ENCODE results near the gene FAM171A1.
"Not testable (repeated sequence)": the region's sequence is repeated elsewhere in the genome, so short reads cannot be mapped to it uniquely, and the experiment has no call there.

FAM171A1 gene

GRCh38 chr10:15293862-15294842 is 76.9 kb downstream of the FAM171A1 start:
- no peak for DNase-seq (ENCODE audit: low read depth in 2 of 3, low spot score in 2 of 3)

- no peak for DNase-seq (ENCODE audit: low read depth in 2 of 3, low spot score in 2 of 3)
These were observed 80.4 kb downstream of the FAM171A1 start for GRCh38 chr10:15290671-15291070.

- no peak for DNase-seq (ENCODE audit: low read depth in 2 of 3, low spot score in 2 of 3)
These were observed 80.9 kb downstream of the FAM171A1 start for GRCh38 chr10:15290150-15290549.

- no peak for DNase-seq (ENCODE audit: low read depth in 2 of 3, low spot score in 2 of 3)
These were observed 90.1 kb downstream of the FAM171A1 start for GRCh38 chr10:15280974-15281373.

GRCh38 chr10:15280462-15280861 is 90.6 kb downstream of the FAM171A1 start:
- DNase-seq (ENCODE audit: low read depth in 2 of 3, low spot score in 2 of 3): no peak

GRCh38 chr10:15279236-15279635 is 91.9 kb downstream of the FAM171A1 start:
- DNase-seq (ENCODE audit: low read depth in 2 of 3, low spot score in 2 of 3): no peak

- no peak for DNase-seq (ENCODE audit: low read depth in 2 of 3, low spot score in 2 of 3)
These were observed 92.3 kb downstream of the FAM171A1 start for GRCh38 chr10:15278786-15279185.

GRCh38 chr10:15276039-15276438 is 95.0 kb downstream of the FAM171A1 start:
- DNase-seq (ENCODE audit: low read depth in 2 of 3, low spot score in 2 of 3): not testable (repeated sequence)

- not testable (repeated sequence) for DNase-seq (ENCODE audit: low read depth in 2 of 3, low spot score in 2 of 3)
These were observed 101.3 kb downstream of the FAM171A1 start for GRCh38 chr10:15269838-15270237.

- DNase-seq (ENCODE audit: low read depth in 2 of 3, low spot score in 2 of 3): no peak
These were observed 103.6 kb downstream of the FAM171A1 start for GRCh38 chr10:15267496-15267895.

- no peak for DNase-seq (ENCODE audit: low read depth in 2 of 3, low spot score in 2 of 3)
These were observed 105.0 kb downstream of the FAM171A1 start for GRCh38 chr10:15266117-15266516.

- no peak for DNase-seq (ENCODE audit: low read depth in 2 of 3, low spot score in 2 of 3)
These were observed 105.5 kb downstream of the FAM171A1 start for GRCh38 chr10:15265558-15265957.

GRCh38 chr10:15265056-15265455 is 106.0 kb downstream of the FAM171A1 start:
- DNase-seq (ENCODE audit: low read depth in 2 of 3, low spot score in 2 of 3): no peak

- no peak for DNase-seq (ENCODE audit: low read depth in 2 of 3, low spot score in 2 of 3)
These were observed 107.3 kb downstream of the FAM171A1 start for GRCh38 chr10:15263657-15264323.

GRCh38 chr10:15262036-15262713 is 108.9 kb downstream of the FAM171A1 start:
- DNase-seq (ENCODE audit: low read depth in 2 of 3, low spot score in 2 of 3): no peak

- no peak for DNase-seq (ENCODE audit: low read depth in 2 of 3, low spot score in 2 of 3)
These were observed 112.0 kb downstream of the FAM171A1 start for GRCh38 chr10:15259136-15259535.

- DNase-seq (ENCODE audit: low read depth in 2 of 3, low spot score in 2 of 3): no peak
These were observed 112.8 kb downstream of the FAM171A1 start for GRCh38 chr10:15258255-15258654.

GRCh38 chr10:15255961-15256360 is 115.1 kb downstream of the FAM171A1 start:
- no peak for DNase-seq (ENCODE audit: low read depth in 2 of 3, low spot score in 2 of 3)

GRCh38 chr10:15254808-15255648 is 116.1 kb downstream of the FAM171A1 start:
- no peak for DNase-seq (ENCODE audit: low read depth in 2 of 3, low spot score in 2 of 3)

GRCh38 chr10:15253951-15254807 is 116.9 kb downstream of the FAM171A1 start:
- DNase-seq (ENCODE audit: low read depth in 2 of 3, low spot score in 2 of 3): no peak
